Caco-2 (cell line): Measurements from ENCODE around the gene THNSL1. TPM values are rescaled to one million over a fixed set of nuclear protein-coding genes. Genes with fewer than 3 reads are reported as not detected.

ENCODE experiments used
- BruUV-seq: library from RNA; stranded (reverse); fragments of 400-500 nt; replicated peaks from 2 replicates; lab custom pipeline; 2021; lab: Mats Ljungman, UMichigan
- CTCF ChIA-PET: fragments of 300-600 bp; sonication (Branson Sonifier 250); formaldehyde crosslinking; loops from one replicate; lab custom pipeline; 2022; ENCODE audit warnings: antibody characterized with exemption; lab: Charles Lee
- POLR2A ChIA-PET: fragments of 300-600 bp; sonication (Branson Sonifier 250); formaldehyde crosslinking; loops from one replicate; lab custom pipeline; 2022; ENCODE audit warnings: antibody characterized with exemption; lab: Charles Lee
- DNase-seq, 2 experiments: peaks; one replicate each; pipeline versions ENCODE4 v3.0.0 to v3.0.0-alpha.2; 2020 to 2022
- H3K27me3 ChIP-seq: replicated peaks from 2 replicates; pipeline ENCODE4 v1.6.0; 2011; ENCODE audit warnings: low read length; ENCODE audit not compliant: control insufficient read depth, insufficient read depth
- H3K36me3 ChIP-seq: 2 replicates; pipeline ENCODE4 v1.5.1; 2011; ENCODE audit warnings: low read length; ENCODE audit not compliant: control insufficient read depth, insufficient read depth
- H3K4me1 ChIP-seq: fragments of 250-450 bp; sonication (Bioruptor Pico); 2 replicates; pipeline ENCODE4 v1.5.1; 2020; ENCODE audit warnings: mild to moderate bottlenecking
- H3K4me3 ChIP-seq: 2 replicates; pipeline ENCODE4 v1.5.1; 2011; ENCODE audit warnings: low read depth, mild to moderate bottlenecking, control low read depth, low read length
- H3K9me3 ChIP-seq: fragments of 250-450 bp; sonication (Bioruptor Pico); 2 replicates; pipeline ENCODE4 v1.5.1; 2020; ENCODE audit warnings: mild to moderate bottlenecking, moderate library complexity
- H3K27ac Mint-ChIP-seq: one replicate; pipeline ENCODE4 v1.8.0; 2022; ENCODE audit warnings: mixed read lengths; ENCODE audit not compliant: unreplicated experiment
- H3K27me3 Mint-ChIP-seq: one replicate; pipeline ENCODE4 v1.8.0; 2022; ENCODE audit warnings: mixed read lengths; ENCODE audit not compliant: insufficient read depth, unreplicated experiment
- H3K36me3 Mint-ChIP-seq: one replicate; pipeline ENCODE4 v1.8.0; 2022; ENCODE audit warnings: mild to moderate bottlenecking, mixed read lengths; ENCODE audit not compliant: insufficient read depth, unreplicated experiment
- H3K4me1 Mint-ChIP-seq: one replicate; pipeline ENCODE4 v1.8.0; 2022; ENCODE audit warnings: low read depth, mixed read lengths; ENCODE audit not compliant: unreplicated experiment
- H3K4me3 Mint-ChIP-seq: one replicate; pipeline ENCODE4 v1.8.0; 2022; ENCODE audit warnings: mild to moderate bottlenecking, moderate library complexity, mixed read lengths; ENCODE audit not compliant: unreplicated experiment
- H3K9me3 Mint-ChIP-seq: one replicate; pipeline ENCODE4 v1.8.0; 2022; ENCODE audit warnings: mixed read lengths; ENCODE audit not compliant: unreplicated experiment
- intact Hi-C: fragments of 100-400 bp; cut with micrococcal nuclease; formaldehyde crosslinking; loops from one replicate; pipeline ENCODE4 v1.10.0; 2022; ENCODE audit not compliant: unreplicated experiment
- total RNA-seq: library from RNA; stranded (reverse); gene quantifications from 2 replicates; pipeline ENCODE4 v1.2.3, GENCODE V29; 2022
- TF ChIP-seq, protein P1 (sequence below), 2 experiments: fragments of 200-600 bp in 1 of 2; IDR thresholded peaks; 1 replicate in 1 of 2; 2 replicates in 1 of 2; pipeline versions ENCODE4 v1.5.1 to v1.8.0; 2011 to 2022; ENCODE audit warnings: antibody characterized with exemption in 1 of 2, control low read depth in 1 of 2, inconsistent platforms in 1 of 2, low read depth in 1 of 2, low read length in 1 of 2, mild to moderate bottlenecking in 1 of 2, moderate library complexity in 1 of 2; ENCODE audit not compliant: insufficient read depth in 1 of 2, severe bottlenecking in 1 of 2, unreplicated experiment in 1 of 2

Gene THNSL1
- total RNA-seq, 1 experiment from 2014 or later: 6.3 TPM

DNA sequence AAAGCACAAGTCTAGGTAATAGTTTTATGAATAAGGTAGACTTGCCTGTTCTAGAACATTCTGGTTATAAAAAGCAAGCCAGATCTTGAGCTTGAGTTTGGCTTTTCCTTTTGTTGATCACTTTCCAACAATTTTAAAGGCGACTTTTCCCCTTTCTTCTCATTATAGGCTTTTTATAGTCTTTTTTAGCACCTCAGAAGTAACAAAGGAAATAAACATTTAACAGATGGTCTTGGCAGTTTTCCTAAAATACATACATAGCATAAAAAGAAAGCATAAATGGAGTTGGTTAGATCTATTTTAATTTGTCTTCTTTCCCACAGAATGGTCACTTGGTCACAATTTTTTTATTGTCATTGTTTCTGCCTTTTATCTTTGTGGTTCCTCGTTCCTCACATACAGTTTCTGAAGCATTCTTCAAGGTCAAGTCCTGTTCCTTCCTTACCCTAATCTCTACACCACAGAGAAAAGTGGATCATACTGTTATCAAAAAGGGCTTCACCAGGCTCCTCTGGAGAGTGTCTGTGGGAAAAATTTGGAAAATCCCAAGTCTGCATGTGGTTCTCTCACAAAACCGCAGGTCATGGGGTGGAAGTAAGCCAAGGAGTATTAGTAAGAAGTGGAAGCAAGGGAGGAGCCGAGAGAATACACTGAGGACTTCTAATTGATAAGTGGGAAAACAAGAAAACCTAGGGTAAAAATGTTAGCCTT, 31.3 kb downstream of the THNSL1 start:
- H3K36me3 Mint-ChIP-seq: peaks cover 4% of the 10 kb centered on the region
- TF ChIP-seq, protein P1, sequence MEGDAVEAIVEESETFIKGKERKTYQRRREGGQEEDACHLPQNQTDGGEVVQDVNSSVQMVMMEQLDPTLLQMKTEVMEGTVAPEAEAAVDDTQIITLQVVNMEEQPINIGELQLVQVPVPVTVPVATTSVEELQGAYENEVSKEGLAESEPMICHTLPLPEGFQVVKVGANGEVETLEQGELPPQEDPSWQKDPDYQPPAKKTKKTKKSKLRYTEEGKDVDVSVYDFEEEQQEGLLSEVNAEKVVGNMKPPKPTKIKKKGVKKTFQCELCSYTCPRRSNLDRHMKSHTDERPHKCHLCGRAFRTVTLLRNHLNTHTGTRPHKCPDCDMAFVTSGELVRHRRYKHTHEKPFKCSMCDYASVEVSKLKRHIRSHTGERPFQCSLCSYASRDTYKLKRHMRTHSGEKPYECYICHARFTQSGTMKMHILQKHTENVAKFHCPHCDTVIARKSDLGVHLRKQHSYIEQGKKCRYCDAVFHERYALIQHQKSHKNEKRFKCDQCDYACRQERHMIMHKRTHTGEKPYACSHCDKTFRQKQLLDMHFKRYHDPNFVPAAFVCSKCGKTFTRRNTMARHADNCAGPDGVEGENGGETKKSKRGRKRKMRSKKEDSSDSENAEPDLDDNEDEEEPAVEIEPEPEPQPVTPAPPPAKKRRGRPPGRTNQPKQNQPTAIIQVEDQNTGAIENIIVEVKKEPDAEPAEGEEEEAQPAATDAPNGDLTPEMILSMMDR (IDR thresholded peaks at IDR 0.05; ENCODE audit: insufficient read depth in 1 of 2, low read depth in 1 of 2, low read length in 1 of 2, severe bottlenecking in 1 of 2, unreplicated experiment in 1 of 2): no peak
- ChIA-PET CTCF (no interaction called here), POLR2A (no interaction called here)
- H3K27me3 ChIP-seq: no peaks in the 10 kb centered on the region
- no peaks in the 10 kb centered on the region for H3K4me1 Mint-ChIP-seq
- no peaks in the 10 kb centered on the region for H3K27me3 Mint-ChIP-seq
- intact Hi-C loops: no loop called here
- H3K4me3 Mint-ChIP-seq: no peak overlapping the region
- DNase-seq: no peak
- no peak overlapping the region for H3K4me3 ChIP-seq
- no peaks in the 10 kb centered on the region; the same call in 1 of the 2 replicates for H3K4me1 ChIP-seq
- H3K9me3 Mint-ChIP-seq: peaks cover 12% of the 10 kb centered on the region
- no peak overlapping the region for H3K27ac Mint-ChIP-seq
- no TSS peak for BruUV-seq
- peaks cover 9% of the 10 kb centered on the region for H3K9me3 ChIP-seq
- no peaks in the 10 kb centered on the region for H3K36me3 ChIP-seq

- CTCF ChIA-PET: interaction anchor here (0.7 kb wide), 1 partner anchor 8 kb away, joined by 4 read pairs; no protein-coding TSS in a partner anchor
Measured at GRCh38 chr10:25048450-25048849, 32.0 kb downstream of the THNSL1 start.

DNA sequence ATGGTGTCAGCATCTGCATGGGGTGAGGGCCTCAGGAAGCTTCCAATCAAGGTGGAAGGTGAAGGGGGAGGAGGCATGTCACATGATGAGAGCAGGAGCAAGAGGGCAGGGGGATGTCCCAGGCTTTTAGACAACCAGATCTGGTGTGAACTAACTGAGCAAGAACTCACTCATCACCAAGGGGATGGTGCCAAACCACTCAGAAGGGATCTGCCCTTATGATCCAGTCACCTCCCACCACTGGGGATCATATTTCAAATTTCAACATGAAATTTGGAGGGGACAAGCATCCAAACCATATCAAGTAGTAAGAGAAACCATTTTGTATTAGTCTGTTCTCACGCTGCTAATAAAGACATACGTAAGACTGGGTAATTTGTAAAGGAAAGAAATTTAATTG, 33.6 kb downstream of the THNSL1 start:
- TF ChIP-seq, protein P1 (IDR thresholded peaks at IDR 0.05; ENCODE audit: insufficient read depth in 1 of 2, low read depth in 1 of 2, low read length in 1 of 2, severe bottlenecking in 1 of 2, unreplicated experiment in 1 of 2): no peak
- POLR2A ChIA-PET: no interaction called here
- peaks cover 9% of the 10 kb centered on the region for H3K9me3 ChIP-seq
- no peak overlapping the region for H3K4me3 Mint-ChIP-seq
- DNase-seq: no peak
- no peak overlapping the region for H3K27ac Mint-ChIP-seq
- H3K4me3 ChIP-seq: no peak overlapping the region
- H3K36me3 Mint-ChIP-seq: peaks cover 4% of the 10 kb centered on the region
- no peaks in the 10 kb centered on the region for H3K36me3 ChIP-seq
- H3K27me3 ChIP-seq: no peaks in the 10 kb centered on the region
- no peaks in the 10 kb centered on the region; the same call in 1 of the 2 replicates for H3K4me1 ChIP-seq
- H3K9me3 Mint-ChIP-seq: peaks cover 12% of the 10 kb centered on the region
- intact Hi-C loops: no loop called here
- CTCF ChIA-PET: no interaction called here
- H3K27me3 Mint-ChIP-seq: no peaks in the 10 kb centered on the region
- no peaks in the 10 kb centered on the region for H3K4me1 Mint-ChIP-seq
- BruUV-seq: no TSS peak

More at GRCh38 chr10:25048450-25048849, 32.0 kb downstream of the THNSL1 start:
- POLR2A ChIA-PET: no interaction called here
- H3K27ac Mint-ChIP-seq: no peak overlapping the region
- Histone ChIP-seq H3K36me3 (no peaks in the 10 kb centered on the region), H3K4me1 (no peaks in the 10 kb centered on the region; the same call in 1 of the 2 replicates), H3K4me3 (no peak overlapping the region), H3K27me3 (no peaks in the 10 kb centered on the region), H3K9me3 (peaks cover 9% of the 10 kb centered on the region)
- H3K4me1 Mint-ChIP-seq: no peaks in the 10 kb centered on the region
- peaks cover 4% of the 10 kb centered on the region for H3K36me3 Mint-ChIP-seq
- TF ChIP-seq, protein P1 (IDR thresholded peaks at IDR 0.05; ENCODE audit: insufficient read depth in 1 of 2, low read depth in 1 of 2, low read length in 1 of 2, severe bottlenecking in 1 of 2, unreplicated experiment in 1 of 2): no peak
- H3K4me3 Mint-ChIP-seq: no peak overlapping the region
- no peak for DNase-seq
- intact Hi-C loops: no loop called here
- H3K9me3 Mint-ChIP-seq: peaks cover 12% of the 10 kb centered on the region
- BruUV-seq: no TSS peak
- H3K27me3 Mint-ChIP-seq: no peaks in the 10 kb centered on the region
